BLaER1 (cell line): Measurements from ENCODE around the gene TDRD10.

Experiments used
- H3K27ac ChIP-seq: shearing (Covaris generic); formaldehyde crosslinking; 2 replicates; pipeline ENCODE4 v1.8.1; 2022
- H3K27me3 ChIP-seq: shearing (Covaris generic); formaldehyde crosslinking; 2 replicates; pipeline ENCODE4 v1.8.1; 2022
- H3K36me3 ChIP-seq: shearing (Covaris generic); formaldehyde crosslinking; 2 replicates; pipeline ENCODE4 v1.8.1; 2022
- H3K4me1 ChIP-seq: shearing (Covaris generic); formaldehyde crosslinking; 2 replicates; pipeline ENCODE4 v1.8.1; 2022
- H3K4me2 ChIP-seq: shearing (Covaris generic); formaldehyde crosslinking; 2 replicates; pipeline ENCODE4 v1.8.1; 2022
- H3K4me3 ChIP-seq: shearing (Covaris generic); formaldehyde crosslinking; 2 replicates; pipeline ENCODE4 v1.8.1; 2022
- H3K9ac ChIP-seq: shearing (Covaris generic); formaldehyde crosslinking; 2 replicates; pipeline ENCODE4 v1.8.1; 2022
- H3K9me3 ChIP-seq: shearing (Covaris generic); formaldehyde crosslinking; 2 replicates; pipeline ENCODE4 v1.8.1; 2022
- H4K20me1 ChIP-seq: shearing (Covaris generic); formaldehyde crosslinking; 2 replicates; pipeline ENCODE4 v1.8.1; 2022
- Cebpa-rat ChIP-seq: shearing (Covaris generic); IDR thresholded peaks from 2 replicates; pipeline ENCODE4 v1.8.1; 2022

TDRD10 gene

GRCh38 chr1:154586231-154586630 lies 84.2 kb downstream of the TDRD10 start:
- Histone ChIP-seq H3K9ac (no peak overlapping the region), H3K9me3 (no peaks in the 10 kb centered on the region), H3K4me1 (no peaks in the 10 kb centered on the region), H3K27ac (no peak overlapping the region), H3K4me2 (no peak overlapping the region), H4K20me1 (peaks cover 87% of the 10 kb centered on the region), H3K27me3 (no peaks in the 10 kb centered on the region), H3K36me3 (peaks cover 100% of the 10 kb centered on the region), H3K4me3 (no peak overlapping the region)
- TF ChIP-seq Cebpa-rat, result no peak

GRCh38 chr1:154586641-154587040 lies 84.6 kb downstream of the TDRD10 start:
- no peak for TF ChIP-seq Cebpa-rat
- Histone ChIP-seq H3K36me3 (peaks cover 100% of the 10 kb centered on the region), H3K4me1 (no peaks in the 10 kb centered on the region), H3K9ac (no peak overlapping the region), H3K4me2 (no peak overlapping the region), H3K4me3 (no peak overlapping the region), H3K9me3 (no peaks in the 10 kb centered on the region), H4K20me1 (peaks cover 91% of the 10 kb centered on the region), H3K27me3 (no peaks in the 10 kb centered on the region), H3K27ac (no peak overlapping the region)

- peaks cover 100% of the 10 kb centered on the region for H3K36me3 ChIP-seq
- no peak overlapping the region for H3K4me3 ChIP-seq
Measured at GRCh38 chr1:154589780-154590179, 87.8 kb downstream of the TDRD10 start.

GRCh38 chr1:154590756-154591155 lies 88.7 kb downstream of the TDRD10 start:
- no peaks in the 10 kb centered on the region for H3K9me3 ChIP-seq
- H4K20me1 ChIP-seq, result peaks cover 99% of the 10 kb centered on the region
- H3K27me3 ChIP-seq, result no peaks in the 10 kb centered on the region
- H3K9ac ChIP-seq, result no peak overlapping the region
- H3K27ac ChIP-seq, result no peak overlapping the region
- no peak overlapping the region for H3K4me3 ChIP-seq
- TF ChIP-seq Cebpa-rat, result no peak
- peaks cover 99% of the 10 kb centered on the region for H3K36me3 ChIP-seq
- H3K4me1 ChIP-seq, result no peaks in the 10 kb centered on the region
- H3K4me2 ChIP-seq, result no peak overlapping the region

More at GRCh38 chr1:154589780-154590179, 87.8 kb downstream of the TDRD10 start:
- Histone ChIP-seq H3K4me2 (no peak overlapping the region), H4K20me1 (peaks cover 97% of the 10 kb centered on the region), H3K9me3 (no peaks in the 10 kb centered on the region), H3K27ac (no peak overlapping the region), H3K27me3 (no peaks in the 10 kb centered on the region), H3K4me1 (no peaks in the 10 kb centered on the region), H3K9ac (no peak overlapping the region)
- TF ChIP-seq Cebpa-rat, result no peak

- peaks cover 99% of the 10 kb centered on the region for H3K36me3 ChIP-seq
- H4K20me1 ChIP-seq, result peaks cover 99% of the 10 kb centered on the region
- H3K9me3 ChIP-seq, result no peaks in the 10 kb centered on the region
- no peak overlapping the region for H3K27ac ChIP-seq
- no peak overlapping the region for H3K4me3 ChIP-seq
- H3K9ac ChIP-seq, result no peak overlapping the region
- H3K4me1 ChIP-seq, result no peaks in the 10 kb centered on the region
- H3K27me3 ChIP-seq, result no peaks in the 10 kb centered on the region
- no peak overlapping the region for H3K4me2 ChIP-seq
- no peak for TF ChIP-seq Cebpa-rat
Measured at GRCh38 chr1:154591206-154591605, 89.2 kb downstream of the TDRD10 start.

- Histone ChIP-seq H3K27me3 (no peaks in the 10 kb centered on the region), H3K36me3 (peaks cover 99% of the 10 kb centered on the region), H3K4me2 (no peak overlapping the region), H3K4me1 (no peaks in the 10 kb centered on the region), H3K9ac (no peak overlapping the region), H3K9me3 (no peaks in the 10 kb centered on the region), H3K4me3 (no peak overlapping the region), H4K20me1 (peaks cover 99% of the 10 kb centered on the region), H3K27ac (no peak overlapping the region)
- TF ChIP-seq Cebpa-rat, result no peak
Measured at GRCh38 chr1:154593390-154593789, 91.4 kb downstream of the TDRD10 start.

GRCh38 chr1:154594811-154595210 lies 92.8 kb downstream of the TDRD10 start:
- Histone ChIP-seq H4K20me1 (peaks cover 99% of the 10 kb centered on the region), H3K4me1 (no peaks in the 10 kb centered on the region), H3K4me3 (no peak overlapping the region), H3K9ac (no peak overlapping the region), H3K9me3 (no peaks in the 10 kb centered on the region), H3K27ac (no peak overlapping the region), H3K4me2 (no peak overlapping the region), H3K27me3 (no peaks in the 10 kb centered on the region), H3K36me3 (peaks cover 99% of the 10 kb centered on the region)
- no peak for TF ChIP-seq Cebpa-rat

- no peak overlapping the region for H3K4me3 ChIP-seq
- H4K20me1 ChIP-seq, result peaks cover 99% of the 10 kb centered on the region
- H3K4me2 ChIP-seq, result no peak overlapping the region
- H3K36me3 ChIP-seq, result peaks cover 99% of the 10 kb centered on the region
- no peaks in the 10 kb centered on the region for H3K27me3 ChIP-seq
- no peak for TF ChIP-seq Cebpa-rat
- H3K9ac ChIP-seq, result no peak overlapping the region
- no peaks in the 10 kb centered on the region for H3K4me1 ChIP-seq
- H3K9me3 ChIP-seq, result no peaks in the 10 kb centered on the region
- no peak overlapping the region for H3K27ac ChIP-seq
Measured at GRCh38 chr1:154595621-154596020, 93.6 kb downstream of the TDRD10 start.
